Measurements from ENCODE around the gene ST3GAL3.

GRCh38 chr1:43843684-43844083 lies 136.3 kb downstream of the ST3GAL3 start:
- TF ChIP-seq, protein P1, sequence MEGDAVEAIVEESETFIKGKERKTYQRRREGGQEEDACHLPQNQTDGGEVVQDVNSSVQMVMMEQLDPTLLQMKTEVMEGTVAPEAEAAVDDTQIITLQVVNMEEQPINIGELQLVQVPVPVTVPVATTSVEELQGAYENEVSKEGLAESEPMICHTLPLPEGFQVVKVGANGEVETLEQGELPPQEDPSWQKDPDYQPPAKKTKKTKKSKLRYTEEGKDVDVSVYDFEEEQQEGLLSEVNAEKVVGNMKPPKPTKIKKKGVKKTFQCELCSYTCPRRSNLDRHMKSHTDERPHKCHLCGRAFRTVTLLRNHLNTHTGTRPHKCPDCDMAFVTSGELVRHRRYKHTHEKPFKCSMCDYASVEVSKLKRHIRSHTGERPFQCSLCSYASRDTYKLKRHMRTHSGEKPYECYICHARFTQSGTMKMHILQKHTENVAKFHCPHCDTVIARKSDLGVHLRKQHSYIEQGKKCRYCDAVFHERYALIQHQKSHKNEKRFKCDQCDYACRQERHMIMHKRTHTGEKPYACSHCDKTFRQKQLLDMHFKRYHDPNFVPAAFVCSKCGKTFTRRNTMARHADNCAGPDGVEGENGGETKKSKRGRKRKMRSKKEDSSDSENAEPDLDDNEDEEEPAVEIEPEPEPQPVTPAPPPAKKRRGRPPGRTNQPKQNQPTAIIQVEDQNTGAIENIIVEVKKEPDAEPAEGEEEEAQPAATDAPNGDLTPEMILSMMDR (conservative IDR thresholded peaks at IDR 0.05; ENCODE audit: low read depth in 2 of 2) = peak; percentile 20 to 62; a peak in 2 of 4 replicates
- no peak for TF ChIP-seq EZH2 (IDR thresholded peaks at IDR 0.05; ENCODE audit: low read depth, unreplicated experiment)

All from GM23338 (cell line).